NCI-H69 (cell line): Measurements from ENCODE around the gene VAV3.
"Not testable (repeated sequence)": the region's sequence is repeated elsewhere in the genome, so short reads cannot be mapped to it uniquely, and the experiment has no call there.

Experiments
- DNase-seq: peaks from one replicate; lab custom pipeline; 2025; lab: John Stamatoyannopoulos, UW

The VAV3 gene

GRCh38 chr1:107883562-107883961, 81.4 kb downstream of the VAV3 start:
- DNase-seq = peak; percentile 73

- no peak for DNase-seq
These were observed 85.1 kb downstream of the VAV3 start for GRCh38 chr1:107879927-107880326.

GRCh38 chr1:107879346-107879745, 85.6 kb downstream of the VAV3 start:
- no peak for DNase-seq

- DNase-seq = peak; percentile 40
These were observed 87.2 kb downstream of the VAV3 start for GRCh38 chr1:107877745-107878144.

- peak; percentile 91 for DNase-seq
These were observed 87.9 kb downstream of the VAV3 start for GRCh38 chr1:107877092-107877491.

- DNase-seq = no peak
These were observed 89.3 kb downstream of the VAV3 start for GRCh38 chr1:107875689-107876088.

- DNase-seq = no peak
These were observed 90.8 kb downstream of the VAV3 start for GRCh38 chr1:107874221-107874620.

- DNase-seq = no peak
These were observed 93.1 kb downstream of the VAV3 start for GRCh38 chr1:107871687-107872395.

GRCh38 chr1:107871259-107871658, 93.7 kb downstream of the VAV3 start:
- no peak for DNase-seq

- DNase-seq = no peak
These were observed 94.3 kb downstream of the VAV3 start for GRCh38 chr1:107870696-107871095.

GRCh38 chr1:107867897-107868296, 97.1 kb downstream of the VAV3 start:
- peak; percentile 49 for DNase-seq

GRCh38 chr1:107867422-107867821, 97.6 kb downstream of the VAV3 start:
- DNase-seq = peak; percentile 91

- no peak for DNase-seq
These were observed 98.1 kb downstream of the VAV3 start for GRCh38 chr1:107866870-107867269.

GRCh38 chr1:107865627-107866026, 99.4 kb downstream of the VAV3 start:
- DNase-seq = peak; percentile 43

- DNase-seq = no peak
These were observed 101.6 kb downstream of the VAV3 start for GRCh38 chr1:107863342-107863741.

GRCh38 chr1:107862064-107862463, 102.9 kb downstream of the VAV3 start:
- no peak for DNase-seq

- no peak for DNase-seq
These were observed 106.7 kb downstream of the VAV3 start for GRCh38 chr1:107858323-107858722.

GRCh38 chr1:107851418-107851817, 113.6 kb downstream of the VAV3 start:
- DNase-seq = no peak

- DNase-seq = not testable (repeated sequence)
These were observed 120.3 kb downstream of the VAV3 start for GRCh38 chr1:107844541-107845194.

GRCh38 chr1:107843989-107844388, 121.0 kb downstream of the VAV3 start:
- no peak for DNase-seq

GRCh38 chr1:107842241-107842640, 122.7 kb downstream of the VAV3 start:
- no peak for DNase-seq

GRCh38 chr1:107840725-107841124, 124.3 kb downstream of the VAV3 start:
- no peak for DNase-seq

GRCh38 chr1:107838056-107838455, 126.9 kb downstream of the VAV3 start:
- DNase-seq = no peak
